Left ventricle myocardium superior (tissue), 1 donor: ENCODE results near the gene SWAP70. TPM values are rescaled to one million over a fixed set of nuclear protein-coding genes. Genes with fewer than 3 reads are reported as not detected.

Experiments
- ATAC-seq: fragments of 200-7000 bp; cut with Tn5 transposase; one replicate; pipeline ENCODE4 v1.9.1; 2020; ENCODE audit warnings: mild to moderate bottlenecking, moderate library complexity
- DNase-seq: peaks from one replicate; pipeline ENCODE4 v3.0.0-alpha.2; 2020
- intact Hi-C: fragments of 100-400 bp; cut with micrococcal nuclease; formaldehyde crosslinking; loops from one replicate; pipeline ENCODE4 v1.11.0; 2022
- total RNA-seq: library from RNA; stranded (reverse); fragmentation: NEBNext Ultra II Directional; extraction: Animal tissue kit (Norgen Biotek cat#: 25700); gene quantifications from one replicate; pipeline ENCODE4 v1.2.1, GENCODE V29; 2021
- donor health status: DM: no; HTN: yes; CAD: no; lungs with severe emphysema.

Gene SWAP70
- total RNA-seq, 1 donor from 2014 or later, result 25.0 TPM

DNA sequence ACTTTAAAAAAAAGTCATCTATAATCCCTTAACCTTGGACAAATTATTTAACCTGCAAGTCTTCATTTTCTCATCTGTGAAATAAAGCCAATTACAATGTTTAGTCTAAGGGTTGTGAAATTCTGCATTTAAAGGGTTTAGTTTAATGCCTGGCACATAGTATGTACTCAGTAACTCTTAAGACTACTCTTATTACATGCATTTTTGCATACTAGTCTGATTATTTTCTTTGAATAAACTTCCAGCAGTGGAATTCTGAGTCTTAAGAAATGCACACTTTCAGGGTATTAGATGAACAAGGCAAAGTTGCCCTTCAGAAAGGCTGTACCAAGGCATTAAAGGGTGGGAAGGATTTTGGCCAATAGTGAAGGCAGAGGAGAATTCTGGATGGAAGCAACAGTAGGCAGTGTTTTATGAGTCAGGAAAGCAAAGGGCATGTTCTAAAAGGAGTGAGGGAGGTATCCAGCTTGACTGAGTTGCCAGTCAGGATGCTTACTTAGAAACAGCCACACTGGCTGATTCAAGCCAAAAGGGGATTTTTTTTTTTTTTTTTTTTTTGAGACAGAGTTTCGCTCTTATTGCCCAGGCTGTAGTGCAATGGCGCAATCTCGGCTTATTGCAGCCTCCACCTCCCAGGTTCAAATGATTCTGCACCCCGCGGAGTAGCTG lies 50.5 kb downstream of the SWAP70 start:
- no peak for ATAC-seq
- intact Hi-C loops, result no loop called here
- no peak for DNase-seq

GRCh38 chr11:9716275-9717039 lies 52.6 kb downstream of the SWAP70 start:
- DNase-seq, result no peak
- intact Hi-C loops, result no loop called here
- peak; percentile 80 for ATAC-seq

- intact Hi-C loops, result no loop called here
Measured at GRCh38 chr11:9717040-9717357, 53.1 kb downstream of the SWAP70 start.

GRCh38 chr11:9717719-9718118 lies 53.8 kb downstream of the SWAP70 start:
- intact Hi-C loops, result no loop called here
- ATAC-seq, result no peak

More at GRCh38 chr11:9717040-9717357, 53.1 kb downstream of the SWAP70 start:
- ATAC-seq, result no peak
- no peak for DNase-seq

DNA sequence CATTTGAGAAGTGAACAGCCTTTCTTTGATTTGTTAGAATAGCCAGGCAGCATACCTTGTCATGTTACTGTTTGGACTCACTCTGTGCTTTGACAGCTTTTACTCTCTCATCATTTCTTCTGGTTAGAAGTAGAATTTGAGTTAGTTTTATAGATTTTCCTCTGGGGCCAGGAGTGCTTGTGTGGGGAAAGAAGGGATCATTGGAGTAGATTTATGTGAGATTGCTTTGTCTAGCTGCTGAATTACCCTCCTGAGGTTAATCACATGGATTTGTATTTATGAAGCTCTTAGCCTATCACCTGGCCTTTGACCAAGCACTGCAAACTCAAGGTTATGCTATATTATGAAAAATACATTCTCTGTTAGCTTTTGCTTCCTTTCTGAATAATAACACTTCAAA lies 54.3 kb downstream of the SWAP70 start:
- intact Hi-C loops, result no loop called here
- no peak for DNase-seq
- ATAC-seq, result no peak

More at GRCh38 chr11:9717719-9718118, 53.8 kb downstream of the SWAP70 start:
- no peak for DNase-seq

DNA sequence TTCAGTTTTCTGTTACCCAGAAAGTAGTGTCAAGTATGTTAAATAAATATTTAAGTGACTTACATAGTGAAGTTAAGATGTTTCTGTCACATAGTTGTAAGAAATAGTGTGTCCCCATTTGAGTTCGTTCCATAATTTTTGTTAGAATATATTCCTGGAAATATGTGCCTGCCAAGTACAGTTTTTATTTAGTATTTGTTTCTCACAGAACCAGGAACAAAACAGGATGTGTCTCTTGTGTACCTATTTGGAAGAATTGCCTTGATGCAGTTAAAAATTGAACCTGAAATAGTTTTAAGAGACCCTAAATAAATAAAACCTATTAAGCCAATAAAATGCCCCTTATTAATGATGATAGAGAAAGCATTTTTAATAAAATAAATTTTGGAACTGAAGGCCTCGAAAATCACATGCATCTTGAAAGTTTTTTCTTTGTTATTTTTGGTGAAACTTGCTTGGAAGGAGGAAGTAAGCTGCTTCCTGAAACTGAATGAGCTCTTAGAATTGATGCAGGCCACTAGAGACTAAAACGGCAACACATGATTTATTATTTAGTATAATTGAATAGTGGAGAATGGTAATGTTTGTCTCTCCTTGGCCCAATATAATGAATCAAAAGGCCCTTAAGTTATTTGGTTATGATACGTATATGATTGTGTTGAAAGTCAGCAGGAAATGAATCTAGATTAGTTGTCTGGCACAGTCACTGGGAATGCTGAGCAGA lies 55.9 kb downstream of the SWAP70 start:
- peak; percentile 45 for ATAC-seq
- intact Hi-C loops, result no loop called here
- DNase-seq, result no peak

GRCh38 chr11:9720290-9720630 lies 56.4 kb downstream of the SWAP70 start:
- intact Hi-C loops, result no loop called here
- ATAC-seq (no peak), DNase-seq (no peak)

GRCh38 chr11:9722023-9722422 lies 58.1 kb downstream of the SWAP70 start:
- ATAC-seq, result no peak
- intact Hi-C loops, result no loop called here
- DNase-seq, result no peak

- intact Hi-C loops, result no loop called here
- DNase-seq (no peak), ATAC-seq (no peak)
Measured at GRCh38 chr11:9722893-9723292, 59.0 kb downstream of the SWAP70 start.

- DNase-seq (no peak), ATAC-seq (no peak)
- intact Hi-C loops, result no loop called here
Measured at GRCh38 chr11:9726321-9727022, 62.6 kb downstream of the SWAP70 start.

DNA sequence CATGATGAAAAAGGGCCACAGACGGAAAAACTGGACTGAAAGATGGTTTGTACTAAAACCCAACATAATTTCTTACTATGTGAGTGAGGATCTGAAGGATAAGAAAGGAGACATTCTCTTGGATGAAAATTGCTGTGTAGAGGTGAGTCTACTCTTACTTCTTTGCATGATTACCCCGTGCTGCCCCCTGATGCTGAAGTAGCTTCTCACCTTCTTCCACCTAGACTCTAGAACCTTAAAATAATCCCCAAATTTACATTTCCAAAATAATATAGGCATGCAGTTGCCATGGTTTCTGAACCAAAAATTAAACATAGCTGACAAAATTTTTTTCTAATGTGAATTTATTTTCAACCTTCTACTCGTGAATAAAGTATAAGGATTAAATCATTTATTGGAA lies 64.2 kb downstream of the SWAP70 start:
- DNase-seq (no peak), ATAC-seq (no peak)
- intact Hi-C loops, result no loop called here

DNA sequence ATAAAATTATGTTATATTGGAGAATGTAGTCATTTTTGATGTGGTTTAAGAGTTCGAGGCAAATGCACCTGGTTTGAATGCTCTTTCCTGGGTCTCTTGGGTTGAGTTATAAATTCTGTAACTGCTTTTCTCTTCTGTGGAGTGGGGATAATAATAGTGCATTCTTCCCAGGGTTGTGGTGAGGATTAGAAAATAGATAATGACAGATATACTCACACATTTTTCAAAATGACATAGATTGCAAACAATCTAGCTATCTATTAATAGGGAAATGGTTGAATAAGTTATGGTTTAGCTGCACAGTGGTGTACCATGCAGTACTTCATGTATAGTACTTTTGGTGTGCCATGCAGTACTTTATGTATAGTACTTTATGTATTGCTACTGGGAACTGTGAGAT lies 67.4 kb downstream of the SWAP70 start:
- DNase-seq, result no peak
- ATAC-seq, result no peak
- intact Hi-C loops, result no loop called here

GRCh38 chr11:9732453-9732852 lies 68.6 kb downstream of the SWAP70 start:
- DNase-seq (no peak), ATAC-seq (no peak)
- intact Hi-C loops, result no loop called here

DNA sequence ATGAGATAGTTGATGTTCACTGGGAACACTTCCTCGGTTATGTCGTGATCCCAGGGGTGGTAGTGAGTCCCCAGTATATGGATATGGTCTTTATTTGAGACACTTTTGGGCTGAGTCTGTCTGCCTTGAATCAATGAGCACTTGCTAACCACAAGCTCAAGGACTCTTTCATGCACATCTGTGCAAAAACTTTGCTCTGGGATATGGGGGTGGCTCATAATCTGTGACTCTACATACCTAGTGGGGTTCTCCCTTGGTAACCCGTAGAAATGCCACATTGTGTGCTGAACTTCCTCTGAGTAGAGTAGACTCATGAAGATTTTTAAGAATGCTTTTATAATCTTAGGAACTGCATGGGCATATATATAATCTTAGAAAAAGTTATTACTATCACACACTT lies 69.3 kb downstream of the SWAP70 start:
- ATAC-seq, result no peak
- no peak for DNase-seq
- intact Hi-C loops, result no loop called here

- no peak for ATAC-seq
- intact Hi-C loops, result no loop called here
- DNase-seq, result no peak
Measured at GRCh38 chr11:9735236-9735635, 71.4 kb downstream of the SWAP70 start.

DNA sequence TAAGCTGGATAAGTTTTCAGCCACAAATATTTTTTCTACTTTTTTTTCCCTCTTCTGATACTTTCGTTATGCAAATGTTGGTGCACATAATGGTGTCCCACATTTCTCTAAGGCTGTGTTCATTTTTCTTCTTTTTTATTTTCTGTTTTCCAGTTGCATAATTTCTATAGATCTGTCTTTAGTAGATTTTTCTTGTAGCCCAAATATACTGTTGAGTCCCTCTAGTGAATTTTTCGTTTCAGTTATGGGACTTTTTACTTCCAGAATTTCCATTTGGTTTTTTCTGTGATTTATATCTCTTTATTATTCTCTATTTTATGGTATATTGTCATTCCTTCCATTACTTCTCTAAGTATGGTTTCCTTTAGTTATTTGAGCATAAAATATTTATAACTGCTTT lies 72.0 kb downstream of the SWAP70 start:
- no peak for ATAC-seq
- intact Hi-C loops, result no loop called here
- no peak for DNase-seq

- DNase-seq (no peak), ATAC-seq (no peak)
- intact Hi-C loops, result no loop called here
Measured at GRCh38 chr11:9736365-9736764, 72.5 kb downstream of the SWAP70 start.

DNA sequence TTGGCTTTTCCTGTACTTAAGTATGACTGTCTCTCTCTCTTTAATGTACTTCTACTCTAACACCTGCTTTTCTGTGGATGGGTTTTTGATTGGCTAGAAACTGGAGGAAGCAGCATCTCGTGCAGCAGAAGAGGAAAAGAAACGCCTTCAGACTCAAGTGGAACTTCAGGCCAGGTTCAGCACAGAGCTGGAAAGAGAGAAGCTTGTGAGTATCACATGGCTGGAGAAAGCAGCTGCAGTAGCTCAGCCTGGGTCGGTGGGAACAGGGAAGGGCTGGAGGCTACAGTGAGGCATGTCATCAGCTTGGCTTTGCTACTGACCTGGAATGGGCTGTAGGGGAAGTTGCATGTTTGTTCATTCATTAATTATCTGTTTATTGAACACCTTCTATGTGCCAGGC lies 74.2 kb downstream of the SWAP70 start:
- DNase-seq, result no peak
- peak; percentile 78 for ATAC-seq
- intact Hi-C loops, result no loop called here

- intact Hi-C loops, result no loop called here
- no peak for DNase-seq
Measured at GRCh38 chr11:9738707-9739106, 74.8 kb downstream of the SWAP70 start.

More at GRCh38 chr11:9738707-9739106, 74.8 kb downstream of the SWAP70 start:
- no peak for ATAC-seq
